ENCODE results near the gene NTRK3. TPM values are rescaled to one million over a fixed set of nuclear protein-coding genes. Genes with fewer than 3 reads are reported as not detected.

The NTRK3 gene
- total and polyA plus RNA-seq, 10 donors: 0.33 to 6.6 (median 2.1) TPM

GRCh38 chr15:88061452-88061851, 195.1 kb downstream of the NTRK3 start:
- WGBS, 5 donors: 55 to 80% (median 70%) methylated on average over 6 to 10 of the region's 10 CpGs
- DNase-seq: no peak
- no peak for TF ChIP-seq POLR2AphosphoS5 (IDR thresholded peaks at IDR 0.05)
- TF ChIP-seq CTCF (IDR thresholded peaks at IDR 0.05 in 8 of 11, conservative IDR thresholded peaks at IDR 0.05 in 3 of 11): no peak
- no peak for TF ChIP-seq POLR2A (IDR thresholded peaks at IDR 0.05)
- no peak overlapping the region for H3K4me3 ChIP-seq
- H3K36me3 ChIP-seq: no peaks in the 10 kb centered on the region
- no peaks in the 10 kb centered on the region for H3K27me3 ChIP-seq (replicated peaks in 1 of 7)
- H3K9me3 ChIP-seq: no peaks in the 10 kb centered on the region
- intact Hi-C loops (cut with DNase I; ENCODE audit: low total_unique reads): no loop called here
- no peak overlapping the region for H3K27ac ChIP-seq
- no peaks in the 10 kb centered on the region for H3K4me1 ChIP-seq

GRCh38 chr15:88060383-88060782, 196.2 kb downstream of the NTRK3 start:
- Histone ChIP-seq H3K27ac (no peak overlapping the region), H3K27me3 (replicated peaks in 1 of 7) (no peaks in the 10 kb centered on the region), H3K36me3 (no peaks in the 10 kb centered on the region), H3K9me3 (no peaks in the 10 kb centered on the region), H3K4me1 (no peaks in the 10 kb centered on the region), H3K4me3 (no peak overlapping the region)
- no peak for DNase-seq
- no peak for TF ChIP-seq POLR2A (IDR thresholded peaks at IDR 0.05)
- TF ChIP-seq POLR2AphosphoS5 (IDR thresholded peaks at IDR 0.05): no peak
- TF ChIP-seq CTCF (IDR thresholded peaks at IDR 0.05 in 8 of 11, conservative IDR thresholded peaks at IDR 0.05 in 3 of 11): no peak
- intact Hi-C loops (cut with DNase I; ENCODE audit: low total_unique reads): no loop called here
- 69 to 84% (median 77%) methylated on average over 4 of the region's 4 CpGs for WGBS, 5 donors

- Histone ChIP-seq H3K4me1 (no peaks in the 10 kb centered on the region), H3K36me3 (no peaks in the 10 kb centered on the region), H3K27me3 (replicated peaks in 1 of 7) (no peaks in the 10 kb centered on the region), H3K9me3 (no peaks in the 10 kb centered on the region), H3K27ac (no peak overlapping the region), H3K4me3 (no peak overlapping the region)
- no peak for DNase-seq
- intact Hi-C loops (cut with DNase I; ENCODE audit: low total_unique reads): no loop called here
- 65 to 77% (median 77%) methylated on average over 7 to 9 of the region's 9 CpGs for WGBS, 5 donors
- TF ChIP-seq POLR2AphosphoS5 (IDR thresholded peaks at IDR 0.05) (no peak), POLR2A (IDR thresholded peaks at IDR 0.05) (no peak), CTCF (IDR thresholded peaks at IDR 0.05 in 8 of 11, conservative IDR thresholded peaks at IDR 0.05 in 3 of 11) (no peak)
These were observed 198.7 kb downstream of the NTRK3 start for GRCh38 chr15:88057836-88058235.

GRCh38 chr15:88049506-88049905, 207.0 kb downstream of the NTRK3 start:
- no peaks in the 10 kb centered on the region for H3K9me3 ChIP-seq
- intact Hi-C loops (cut with DNase I; ENCODE audit: low total_unique reads): no loop called here
- TF ChIP-seq POLR2AphosphoS5 (IDR thresholded peaks at IDR 0.05) (no peak), CTCF (IDR thresholded peaks at IDR 0.05 in 8 of 11, conservative IDR thresholded peaks at IDR 0.05 in 3 of 11) (no peak), POLR2A (IDR thresholded peaks at IDR 0.05) (no peak)
- H3K4me1 ChIP-seq: no peaks in the 10 kb centered on the region
- H3K27ac ChIP-seq: no peak overlapping the region
- no peak for DNase-seq
- WGBS, 5 donors: 50 to 89% (median 68%) methylated on average over 1 of the region's 1 CpG
- no peak overlapping the region for H3K4me3 ChIP-seq
- no peaks in the 10 kb centered on the region for H3K36me3 ChIP-seq
- H3K27me3 ChIP-seq (replicated peaks in 1 of 7): no peaks in the 10 kb centered on the region
